ENCODE data around the gene CCDC194. TPM values are rescaled to one million over a fixed set of nuclear protein-coding genes. Genes with fewer than 3 reads are reported as not detected.

Gene CCDC194
- total and polyA plus RNA-seq, 2 of the 13 experiments (the other 11 are each of a cell fraction or from before 2014, with no cell fraction given), result 0.13 to 0.21 TPM

DNA sequence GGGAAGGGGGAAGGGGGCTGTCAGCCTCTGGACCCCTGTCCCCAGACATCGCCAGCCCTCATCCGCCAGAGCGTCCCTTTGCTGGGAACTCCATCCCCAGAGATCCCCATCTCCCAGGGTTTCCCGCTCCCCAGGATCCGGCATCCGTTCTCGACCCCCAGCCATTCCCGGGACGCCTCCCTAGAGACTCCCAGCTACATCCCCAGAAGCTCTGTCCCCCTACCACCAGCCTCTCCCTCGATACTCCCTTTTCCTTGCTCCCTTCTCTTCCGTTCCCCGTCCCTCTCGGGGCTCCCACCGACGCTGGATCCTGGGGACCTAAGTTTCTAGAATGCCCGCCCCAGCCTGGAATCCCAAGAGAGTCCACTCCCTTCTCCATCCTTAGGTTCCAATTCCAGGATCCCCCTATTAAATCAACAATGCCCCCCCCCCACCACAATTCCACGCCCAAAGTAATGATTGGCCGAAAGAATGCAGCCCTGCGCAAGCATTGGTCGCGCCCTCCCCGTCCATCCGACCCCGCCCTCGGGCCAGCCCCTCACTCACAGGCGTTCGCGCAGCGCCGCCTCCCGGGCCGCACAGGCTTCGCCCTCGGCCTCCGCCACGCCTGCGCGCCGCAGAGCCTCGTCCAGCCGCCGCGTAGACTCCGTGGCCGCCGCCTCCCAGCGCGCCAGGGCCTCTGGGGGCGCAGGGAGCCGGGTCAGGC is 3.2 kb downstream of the CCDC194 start (continued):
- TF ChIP-seq, protein P1, sequence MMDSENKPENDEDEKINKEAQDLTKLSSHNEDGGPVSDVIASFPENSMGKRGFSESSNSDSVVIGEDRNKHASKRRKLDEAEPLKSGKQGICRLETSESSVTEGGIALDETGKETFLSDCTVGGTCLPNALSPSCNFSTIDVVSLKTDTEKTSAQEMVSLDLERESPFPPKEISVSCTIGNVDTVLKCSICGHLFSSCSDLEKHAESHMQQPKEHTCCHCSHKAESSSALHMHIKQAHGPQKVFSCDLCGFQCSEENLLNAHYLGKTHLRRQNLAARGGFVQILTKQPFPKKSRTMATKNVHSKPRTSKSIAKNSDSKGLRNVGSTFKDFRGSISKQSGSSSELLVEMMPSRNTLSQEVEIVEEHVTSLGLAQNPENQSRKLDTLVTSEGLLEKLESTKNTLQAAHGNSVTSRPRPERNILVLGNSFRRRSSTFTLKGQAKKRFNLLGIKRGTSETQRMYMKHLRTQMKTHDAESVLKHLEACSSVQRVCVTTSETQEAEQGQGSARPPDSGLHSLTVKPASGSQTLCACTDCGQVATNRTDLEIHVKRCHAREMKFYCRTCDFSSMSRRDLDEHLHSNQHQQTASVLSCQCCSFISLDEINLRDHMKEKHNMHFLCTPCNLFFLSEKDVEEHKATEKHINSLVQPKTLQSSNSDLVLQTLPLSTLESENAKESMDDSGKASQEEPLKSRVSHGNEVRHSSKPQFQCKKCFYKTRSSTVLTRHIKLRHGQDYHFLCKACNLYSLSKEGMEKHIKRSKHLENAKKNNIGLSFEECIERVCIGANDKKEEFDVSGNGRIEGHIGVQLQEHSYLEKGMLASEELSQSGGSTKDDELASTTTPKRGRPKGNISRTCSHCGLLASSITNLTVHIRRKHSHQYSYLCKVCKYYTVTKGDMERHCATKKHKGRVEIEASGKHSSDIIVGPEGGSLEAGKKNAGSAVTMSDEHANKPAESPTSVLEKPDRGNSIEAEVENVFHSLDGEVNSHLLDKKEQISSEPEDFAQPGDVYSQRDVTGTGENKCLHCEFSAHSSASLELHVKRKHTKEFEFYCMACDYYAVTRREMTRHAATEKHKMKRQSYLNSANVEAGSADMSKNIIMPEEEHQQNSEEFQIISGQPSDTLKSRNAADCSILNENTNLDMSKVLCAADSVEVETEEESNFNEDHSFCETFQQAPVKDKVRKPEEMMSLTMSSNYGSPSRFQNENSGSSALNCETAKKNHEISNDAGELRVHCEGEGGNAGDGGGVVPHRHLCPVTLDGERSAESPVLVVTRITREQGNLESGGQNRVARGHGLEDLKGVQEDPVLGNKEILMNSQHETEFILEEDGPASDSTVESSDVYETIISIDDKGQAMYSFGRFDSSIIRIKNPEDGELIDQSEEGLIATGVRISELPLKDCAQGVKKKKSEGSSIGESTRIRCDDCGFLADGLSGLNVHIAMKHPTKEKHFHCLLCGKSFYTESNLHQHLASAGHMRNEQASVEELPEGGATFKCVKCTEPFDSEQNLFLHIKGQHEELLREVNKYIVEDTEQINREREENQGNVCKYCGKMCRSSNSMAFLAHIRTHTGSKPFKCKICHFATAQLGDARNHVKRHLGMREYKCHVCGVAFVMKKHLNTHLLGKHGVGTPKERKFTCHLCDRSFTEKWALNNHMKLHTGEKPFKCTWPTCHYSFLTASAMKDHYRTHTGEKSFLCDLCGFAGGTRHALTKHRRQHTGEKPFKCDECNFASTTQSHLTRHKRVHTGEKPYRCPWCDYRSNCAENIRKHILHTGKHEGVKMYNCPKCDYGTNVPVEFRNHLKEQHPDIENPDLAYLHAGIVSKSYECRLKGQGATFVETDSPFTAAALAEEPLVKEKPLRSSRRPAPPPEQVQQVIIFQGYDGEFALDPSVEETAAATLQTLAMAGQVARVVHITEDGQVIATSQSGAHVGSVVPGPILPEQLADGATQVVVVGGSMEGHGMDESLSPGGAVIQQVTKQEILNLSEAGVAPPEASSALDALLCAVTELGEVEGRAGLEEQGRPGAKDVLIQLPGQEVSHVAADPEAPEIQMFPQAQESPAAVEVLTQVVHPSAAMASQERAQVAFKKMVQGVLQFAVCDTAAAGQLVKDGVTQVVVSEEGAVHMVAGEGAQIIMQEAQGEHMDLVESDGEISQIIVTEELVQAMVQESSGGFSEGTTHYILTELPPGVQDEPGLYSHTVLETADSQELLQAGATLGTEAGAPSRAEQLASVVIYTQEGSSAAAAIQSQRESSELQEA (CRISPR knock-in tag; IDR thresholded peaks at IDR 0.05; ENCODE audit: not compliant biosample characterization), result no peak
- TF ChIP-seq CBFB (CRISPR knock-in tag; IDR thresholded peaks at IDR 0.05) (peak; percentile 29; the same call in 1 of the 2 replicates), EP300 (IDR thresholded peaks at IDR 0.05; ENCODE audit: low read depth in 2 of 2, low read length in 2 of 2) (no peak), EP300 (CRISPR knock-in tag; IDR thresholded peaks at IDR 0.05; ENCODE audit: borderline replicate concordance) (no peak), POLR2A (IDR thresholded peaks at IDR 0.05; ENCODE audit: insufficient read depth in 1 of 2, low read depth in 2 of 2, low read length in 2 of 2) (no peak), BRCA1 (CRISPR knock-in tag; IDR thresholded peaks at IDR 0.05) (no peak), SAFB2 (CRISPR knock-in tag; IDR thresholded peaks at IDR 0.05; ENCODE audit: borderline replicate concordance, low read depth) (peak; percentile 86; the same call in 1 of the 2 replicates), ZZZ3 (CRISPR knock-in tag; IDR thresholded peaks at IDR 0.05; ENCODE audit: borderline replicate concordance) (no peak), ZNF672 (CRISPR knock-in tag; IDR thresholded peaks at IDR 0.05) (no peak), KDM5A (IDR thresholded peaks at IDR 0.05; ENCODE audit: borderline replicate concordance, low read length) (no peak), SMARCC2 (IDR thresholded peaks at IDR 0.05) (no peak), MIER3 (CRISPR knock-in tag; IDR thresholded peaks at IDR 0.05; ENCODE audit: borderline replicate concordance) (no peak), BHLHE40 (IDR thresholded peaks at IDR 0.05; ENCODE audit: low read length) (no peak), ZNF605 (CRISPR knock-in tag; IDR thresholded peaks at IDR 0.05) (no peak), ZNF331 (CRISPR knock-in tag; IDR thresholded peaks at IDR 0.05) (0 out of 2 replicates have a peak, but pooled peaks have one; percentile 26), POLR2AphosphoS5 (IDR thresholded peaks at IDR 0.05; ENCODE audit: low read depth, low read length) (no peak), ATF7-NPFF (CRISPR knock-in tag; IDR thresholded peaks at IDR 0.05; ENCODE audit: low read depth) (no peak), ZNF44 (CRISPR knock-in tag; IDR thresholded peaks at IDR 0.05) (no peak), HDAC6 (IDR thresholded peaks at IDR 0.05; ENCODE audit: low read depth, low read length) (no peak), CREB1 (IDR thresholded peaks at IDR 0.05) (no peak; the same call in 1 of the 2 replicates), CREB1 (CRISPR knock-in tag; IDR thresholded peaks at IDR 0.05) (no peak), NCOA2 (CRISPR knock-in tag; IDR thresholded peaks at IDR 0.05) (no peak), ZNF367 (CRISPR knock-in tag; IDR thresholded peaks at IDR 0.05; ENCODE audit: borderline replicate concordance) (no peak)
- TF ChIP-seq, protein P2, sequence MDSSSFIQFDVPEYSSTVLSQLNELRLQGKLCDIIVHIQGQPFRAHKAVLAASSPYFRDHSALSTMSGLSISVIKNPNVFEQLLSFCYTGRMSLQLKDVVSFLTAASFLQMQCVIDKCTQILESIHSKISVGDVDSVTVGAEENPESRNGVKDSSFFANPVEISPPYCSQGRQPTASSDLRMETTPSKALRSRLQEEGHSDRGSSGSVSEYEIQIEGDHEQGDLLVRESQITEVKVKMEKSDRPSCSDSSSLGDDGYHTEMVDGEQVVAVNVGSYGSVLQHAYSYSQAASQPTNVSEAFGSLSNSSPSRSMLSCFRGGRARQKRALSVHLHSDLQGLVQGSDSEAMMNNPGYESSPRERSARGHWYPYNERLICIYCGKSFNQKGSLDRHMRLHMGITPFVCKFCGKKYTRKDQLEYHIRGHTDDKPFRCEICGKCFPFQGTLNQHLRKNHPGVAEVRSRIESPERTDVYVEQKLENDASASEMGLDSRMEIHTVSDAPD (CRISPR knock-in tag; IDR thresholded peaks at IDR 0.05), result no peak
